Measurements from ENCODE around the gene SLC35F4.
"Not testable (repeated sequence)": the region's sequence is repeated elsewhere in the genome, so short reads cannot be mapped to it uniquely, and the experiment has no call there.

Gene SLC35F4

DNA sequence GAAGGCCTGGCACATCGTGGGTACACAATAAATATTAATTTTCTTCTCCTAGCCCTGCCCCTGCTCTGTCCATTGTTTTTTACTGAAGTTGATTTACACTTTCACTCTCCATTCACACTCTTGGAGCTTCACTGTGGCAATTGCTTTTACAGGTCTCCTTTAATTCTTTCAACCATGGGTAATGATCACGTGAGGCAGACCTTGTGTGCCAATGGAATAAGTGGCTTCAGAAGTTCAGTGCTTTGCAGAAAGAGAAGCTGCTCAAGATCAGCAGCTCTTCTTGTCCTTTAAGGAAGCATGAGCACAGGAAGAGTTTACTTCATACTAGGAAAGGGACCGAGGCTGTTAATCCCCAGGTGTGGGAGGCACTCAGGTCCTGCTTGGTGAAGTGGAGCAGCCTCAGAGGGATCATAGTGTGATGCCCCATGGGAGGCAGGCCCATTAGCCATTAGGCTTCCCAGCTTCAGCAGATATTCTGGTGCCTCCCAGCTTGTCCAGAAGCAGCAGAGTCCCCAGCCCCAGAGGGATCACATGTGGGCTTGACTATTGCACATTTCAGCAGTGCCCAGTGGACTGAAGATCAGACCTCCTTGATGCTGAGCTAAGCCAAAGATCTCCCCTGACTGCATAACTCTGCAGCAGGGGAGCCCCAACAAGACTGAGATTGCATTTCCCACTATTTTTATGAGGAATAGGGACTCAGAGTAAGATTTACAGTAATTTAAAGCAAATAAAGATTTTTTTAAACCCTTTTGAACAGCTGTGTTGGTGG lies 5.0 kb upstream of the SLC35F4 start:
- ChIA-PET CTCF (interaction anchor here (0.6 to 3.1 kb wide), 5 partner anchors 20 to 179 kb away, joined by 3 to 26 read pairs (median 3); no protein-coding TSS in a partner anchor), POLR2A (ENCODE audit: low non-redundant PET) (no interaction called here)
- TF ChIP-seq, protein P1, sequence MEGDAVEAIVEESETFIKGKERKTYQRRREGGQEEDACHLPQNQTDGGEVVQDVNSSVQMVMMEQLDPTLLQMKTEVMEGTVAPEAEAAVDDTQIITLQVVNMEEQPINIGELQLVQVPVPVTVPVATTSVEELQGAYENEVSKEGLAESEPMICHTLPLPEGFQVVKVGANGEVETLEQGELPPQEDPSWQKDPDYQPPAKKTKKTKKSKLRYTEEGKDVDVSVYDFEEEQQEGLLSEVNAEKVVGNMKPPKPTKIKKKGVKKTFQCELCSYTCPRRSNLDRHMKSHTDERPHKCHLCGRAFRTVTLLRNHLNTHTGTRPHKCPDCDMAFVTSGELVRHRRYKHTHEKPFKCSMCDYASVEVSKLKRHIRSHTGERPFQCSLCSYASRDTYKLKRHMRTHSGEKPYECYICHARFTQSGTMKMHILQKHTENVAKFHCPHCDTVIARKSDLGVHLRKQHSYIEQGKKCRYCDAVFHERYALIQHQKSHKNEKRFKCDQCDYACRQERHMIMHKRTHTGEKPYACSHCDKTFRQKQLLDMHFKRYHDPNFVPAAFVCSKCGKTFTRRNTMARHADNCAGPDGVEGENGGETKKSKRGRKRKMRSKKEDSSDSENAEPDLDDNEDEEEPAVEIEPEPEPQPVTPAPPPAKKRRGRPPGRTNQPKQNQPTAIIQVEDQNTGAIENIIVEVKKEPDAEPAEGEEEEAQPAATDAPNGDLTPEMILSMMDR (conservative IDR thresholded peaks at IDR 0.05; ENCODE audit: low read depth), result no peak
- H3K27ac ChIP-seq, result no peak overlapping the region
- no peak for DNase-seq (ENCODE audit: low spot score)

DNA sequence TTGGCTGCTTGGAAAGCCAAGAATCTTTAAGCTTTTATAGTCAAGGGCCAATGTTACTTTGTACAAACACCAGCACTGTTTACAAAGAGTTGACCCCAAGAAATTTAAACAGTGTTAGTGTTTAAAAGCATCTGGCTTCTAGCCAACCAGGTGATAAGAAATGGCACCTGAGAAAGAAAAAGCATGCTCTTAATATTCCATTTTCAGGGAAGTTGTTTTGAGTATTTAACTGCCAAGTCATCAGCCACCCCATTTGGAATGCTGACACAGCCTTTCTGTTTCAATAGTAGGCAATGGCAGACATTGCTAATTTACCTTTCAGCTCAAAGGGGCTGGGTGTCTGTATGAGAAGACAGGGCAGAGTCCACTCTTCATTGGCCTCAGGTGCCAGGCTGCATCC lies 3.7 kb upstream of the SLC35F4 start:
- no peak overlapping the region for H3K27ac ChIP-seq
- no peak for DNase-seq (ENCODE audit: low spot score)
- TF ChIP-seq, protein P1 (conservative IDR thresholded peaks at IDR 0.05; ENCODE audit: low read depth), result no peak
- CTCF ChIA-PET, result interaction anchor here (0.7 to 3.1 kb wide), 3 partner anchors 178 to 422 kb away, joined by 3 to 26 read pairs (median 4); no protein-coding TSS in a partner anchor
- POLR2A ChIA-PET (ENCODE audit: low non-redundant PET), result no interaction called here

DNA sequence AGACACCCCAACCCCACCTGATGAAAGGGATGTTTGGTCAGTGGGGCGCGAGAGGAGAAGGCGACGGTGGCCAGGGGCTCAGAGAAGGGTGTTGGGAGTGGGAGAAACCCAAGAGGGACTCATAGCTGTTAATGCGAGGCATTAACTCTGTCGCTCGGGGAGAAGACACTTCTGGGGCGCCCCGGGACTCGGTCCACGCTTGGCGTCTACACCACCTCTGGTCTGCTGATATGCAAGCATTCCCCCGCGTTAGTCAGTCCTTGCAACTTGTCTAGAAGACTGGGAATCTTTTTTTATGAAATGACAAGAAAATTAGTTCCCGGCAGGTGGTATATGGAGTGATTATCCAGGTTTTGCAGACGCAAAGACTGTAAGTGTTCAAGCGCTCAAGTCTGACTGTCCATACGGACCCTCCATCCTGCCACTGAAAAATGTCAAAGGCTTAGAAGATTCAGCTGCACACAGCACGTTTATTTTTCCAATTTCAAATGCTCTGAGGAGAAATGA lies 360 bp upstream of the SLC35F4 start:
- H3K27ac ChIP-seq, result no peak overlapping the region
- TF ChIP-seq, protein P1 (conservative IDR thresholded peaks at IDR 0.05; ENCODE audit: low read depth), result no peak
- no peak for DNase-seq (ENCODE audit: low spot score)
- ChIA-PET CTCF (no interaction called here), POLR2A (ENCODE audit: low non-redundant PET) (no interaction called here)

- TF ChIP-seq, protein P1 (conservative IDR thresholded peaks at IDR 0.05; ENCODE audit: low read depth), result no peak
- no peak overlapping the region for H3K27ac ChIP-seq
- CTCF ChIA-PET, result interaction anchor here (1.1 kb wide), 1 partner anchor 172 kb away, joined by 3 read pairs; no protein-coding TSS in a partner anchor
- POLR2A ChIA-PET (ENCODE audit: low non-redundant PET), result no interaction called here
- DNase-seq (ENCODE audit: low spot score), result no peak
Observed at GRCh38 chr14:57865066-57865402, 858 bp downstream of the SLC35F4 start.

GRCh38 chr14:57864659-57865058 lies 1.2 kb downstream of the SLC35F4 start:
- ChIA-PET CTCF (interaction anchor here (1.1 kb wide), 1 partner anchor 172 kb away, joined by 3 read pairs; no protein-coding TSS in a partner anchor), POLR2A (ENCODE audit: low non-redundant PET) (no interaction called here)
- H3K27ac ChIP-seq, result no peak overlapping the region
- no peak for DNase-seq (ENCODE audit: low spot score)
- TF ChIP-seq, protein P1 (conservative IDR thresholded peaks at IDR 0.05; ENCODE audit: low read depth), result no peak

GRCh38 chr14:57863471-57863870 lies 2.4 kb downstream of the SLC35F4 start:
- ChIA-PET CTCF (no interaction called here), POLR2A (ENCODE audit: low non-redundant PET) (no interaction called here)
- TF ChIP-seq, protein P1 (conservative IDR thresholded peaks at IDR 0.05; ENCODE audit: low read depth), result no peak
- no peak for DNase-seq (ENCODE audit: low spot score)
- no peak overlapping the region for H3K27ac ChIP-seq

DNA sequence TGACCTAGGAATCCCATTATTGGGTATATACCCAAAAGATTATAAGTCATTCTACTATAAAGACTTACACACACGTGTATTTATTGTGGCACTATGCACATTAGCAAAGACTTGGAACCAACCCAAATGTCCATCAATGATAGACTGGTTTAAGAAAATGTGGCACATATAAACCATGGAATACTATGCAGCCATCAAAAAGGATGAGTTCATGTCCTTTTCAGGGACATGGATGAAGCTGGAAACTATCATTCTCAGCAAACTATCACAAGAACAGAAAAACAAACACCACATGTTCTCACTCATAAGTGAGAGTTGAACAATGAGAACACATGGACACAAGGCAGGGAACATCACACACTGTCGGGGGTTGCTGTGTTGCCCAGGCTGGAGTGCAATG lies 10.2 kb downstream of the SLC35F4 start:
- CTCF ChIA-PET; H3K27ac ChIP-seq; POLR2A ChIA-PET (ENCODE audit: low non-redundant PET); DNase-seq (ENCODE audit: low spot score): not testable (repeated sequence)

All from RWPE1 (cell line).